HepG2 (cell line): Measurements from ENCODE around the gene VKORC1. TPM values are rescaled to one million over a fixed set of nuclear protein-coding genes. Genes with fewer than 3 reads are reported as not detected.

Source experiments
- ARNT ChIP-seq: fragments of 450-650 bp; IDR thresholded peaks from 2 replicates; pipeline ENCODE4 v1.6.1; 2017
- BATF2 ChIP-seq: sonication (generic); formaldehyde crosslinking; IDR thresholded peaks from 2 replicates; pipeline ENCODE4 v1.8.0; 2022; ENCODE audit warnings: mild to moderate bottlenecking, missing genetic modification reagents, moderate library complexity
- CBX1 ChIP-seq: IDR thresholded peaks from one replicate; pipeline ENCODE4 v1.6.1; 2016; ENCODE audit warnings: antibody characterized with exemption, low read depth
- CHD2 ChIP-seq: IDR thresholded peaks from 2 replicates; pipeline ENCODE4 v1.6.1; 2011; ENCODE audit warnings: low read depth, low read length, improper control_type of control experiment
- CSRNP1 ChIP-seq: sonication (generic); formaldehyde crosslinking; IDR thresholded peaks from 2 replicates; pipeline ENCODE4 v1.8.1; 2023; ENCODE audit warnings: mild to moderate bottlenecking, missing genetic modification reagents
- EP300 ChIP-seq, 3 experiments: sonication (generic) in 1 of 3; formaldehyde crosslinking in 1 of 3; IDR thresholded peaks; 2 replicates each; pipeline versions ENCODE4 v1.5.1 to v1.6.1; 2011 to 2020; ENCODE audit warnings: low read depth in 2 of 3, low read length in 2 of 3, borderline replicate concordance in 1 of 3, improper control_type of control experiment in 1 of 3, mild to moderate bottlenecking in 1 of 3, missing genetic modification reagents in 1 of 3, moderate library complexity in 1 of 3
- FOXJ3 ChIP-seq: sonication (generic); formaldehyde crosslinking; IDR thresholded peaks from 2 replicates; pipeline ENCODE4 v1.4.0; 2020; ENCODE audit warnings: missing genetic modification reagents, mild to moderate bottlenecking, borderline replicate concordance
- HNF4G ChIP-seq, 2 experiments: sonication (generic) in 1 of 2; formaldehyde crosslinking in 1 of 2; IDR thresholded peaks; 2 replicates each; pipeline versions ENCODE4 v1.4.0 to v1.6.1; 2011 to 2020; ENCODE audit warnings: borderline replicate concordance in 2 of 2, low read depth in 2 of 2, mild to moderate bottlenecking in 2 of 2, low read length in 1 of 2, missing genetic modification reagents in 1 of 2, moderate library complexity in 1 of 2
- LBX2 ChIP-seq: sonication (generic); formaldehyde crosslinking; IDR thresholded peaks from 2 replicates; pipeline ENCODE4 v1.5.0; 2020; ENCODE audit warnings: missing genetic modification reagents, mild to moderate bottlenecking, borderline replicate concordance
- NFYB ChIP-seq: sonication (generic); formaldehyde crosslinking; IDR thresholded peaks from 2 replicates; pipeline ENCODE4 v1.4.0; 2020; ENCODE audit warnings: missing genetic modification reagents
- PAX8 ChIP-seq: sonication (generic); formaldehyde crosslinking; IDR thresholded peaks from 2 replicates; pipeline ENCODE4 v1.8.0; 2022; ENCODE audit warnings: mild to moderate bottlenecking, missing genetic modification reagents, borderline replicate concordance
- RFX5 ChIP-seq: IDR thresholded peaks from 2 replicates; pipeline ENCODE4 v1.6.1; 2011; ENCODE audit warnings: low read depth, low read length, improper control_type of control experiment
- RORA ChIP-seq: sonication (generic); formaldehyde crosslinking; IDR thresholded peaks from 2 replicates; pipeline ENCODE4 v1.5.0; 2020; ENCODE audit warnings: mild to moderate bottlenecking, missing genetic modification reagents, moderate library complexity
- SALL1 ChIP-seq: sonication (generic); formaldehyde crosslinking; IDR thresholded peaks from 2 replicates; pipeline ENCODE4 v1.8.0; 2022; ENCODE audit warnings: mild to moderate bottlenecking, missing genetic modification reagents
- TCF7 ChIP-seq: sonication (generic); IDR thresholded peaks from 2 replicates; pipeline ENCODE4 v1.6.1; 2016; ENCODE audit warnings: antibody characterized with exemption, low read depth
- ZFAT ChIP-seq: sonication (generic); formaldehyde crosslinking; conservative IDR thresholded peaks from 2 replicates; pipeline ENCODE4 v1.8.1; 2023; ENCODE audit warnings: missing genetic modification reagents, inconsistent platforms
- ZNF17 ChIP-seq: sonication (generic); formaldehyde crosslinking; IDR thresholded peaks from 2 replicates; pipeline ENCODE4 v1.5.0; 2020; ENCODE audit warnings: mild to moderate bottlenecking, missing genetic modification reagents
- ZNF24 ChIP-seq: fragments of 450-650 bp; IDR thresholded peaks from 2 replicates; pipeline ENCODE4 v1.6.1; 2017; ENCODE audit warnings: antibody characterized with exemption, mild to moderate bottlenecking
- ZNF350 ChIP-seq: sonication (generic); formaldehyde crosslinking; IDR thresholded peaks from 2 replicates; pipeline ENCODE4 v1.4.0; 2020; ENCODE audit warnings: mild to moderate bottlenecking, low read depth, missing genetic modification reagents, borderline replicate concordance
- ZNF503 ChIP-seq: sonication (generic); formaldehyde crosslinking; IDR thresholded peaks from 2 replicates; pipeline ENCODE4 v1.4.0; 2020; ENCODE audit warnings: missing genetic modification reagents
- ZNF510 ChIP-seq: sonication (generic); formaldehyde crosslinking; IDR thresholded peaks from 2 replicates; pipeline ENCODE4 v1.4.0; 2020; ENCODE audit warnings: low read depth, mild to moderate bottlenecking, missing genetic modification reagents
- ZNF563 ChIP-seq: sonication (generic); formaldehyde crosslinking; IDR thresholded peaks from 2 replicates; pipeline ENCODE4 v1.8.0; 2022; ENCODE audit warnings: mild to moderate bottlenecking, moderate library complexity, missing genetic modification reagents
- ZSCAN5A ChIP-seq: sonication (generic); formaldehyde crosslinking; IDR thresholded peaks from 2 replicates; pipeline ENCODE4 v1.8.0; 2022; ENCODE audit warnings: mild to moderate bottlenecking, missing genetic modification reagents, borderline replicate concordance
- polyA plus RNA-seq, 8 experiments: library from polyadenylated mRNA; depleted of rRNA in 3 of 8; stranded (reverse) in 7 of 8; unstranded in 1 of 8; fragments of >200 nt; fragmentation: Illumina TruSeq in 4 of 8; extraction: Trizol in 4 of 8; gene quantifications; 2 replicates each; pipeline versions ENCODE4 v1.2.1 to v1.2.3, GENCODE V29; 2011 to 2016; ENCODE audit warnings: low read depth in 4 of 8, missing spikeins in 1 of 8, mixed read lengths in 1 of 8; ENCODE audit not compliant: insufficient read depth in 1 of 8
- total RNA-seq, 5 experiments: library from RNA; depleted of rRNA; stranded (reverse); fragments of >200 nt; fragmentation: Illumina TruSeq; extraction: Trizol; gene quantifications; 2 replicates each; pipeline ENCODE4 v1.2.3, GENCODE V29; 2016; ENCODE audit warnings: low read depth in 1 of 5

VKORC1 gene
- total and polyA plus RNA-seq, 2 of the 13 experiments (the other 11 are each of a cell fraction or from before 2014, with no cell fraction given) = 141 to 615 TPM

GRCh38 chr16:31094424-31095120 is at the start of gene VKORC1 (continued):
- TF ChIP-seq EP300 (IDR thresholded peaks at IDR 0.05; ENCODE audit: low read depth in 2 of 2, low read length in 2 of 2) (peak in 1 of 2 experiments; percentile 44; a peak in 1 of 4 replicates), EP300 (CRISPR knock-in tag; IDR thresholded peaks at IDR 0.05; ENCODE audit: borderline replicate concordance) (peak; percentile 51), NFYB (CRISPR knock-in tag) (peak; percentile 86), FOXJ3 (peak; percentile 53; the same call in 1 of the 2 replicates), ZNF510 (0 out of 2 replicates have a peak, but pooled peaks have one; percentile 22), ZNF503 (CRISPR knock-in tag) (peak; percentile 80), ZNF24 (no peak), ARNT (no peak), HNF4G (IDR thresholded peaks at IDR 0.05; ENCODE audit: borderline replicate concordance, low read depth, low read length) (no peak), HNF4G (CRISPR knock-in tag; IDR thresholded peaks at IDR 0.05; ENCODE audit: borderline replicate concordance, low read depth) (no peak), ZNF350 (peak; percentile 87), PAX8 (CRISPR knock-in tag) (no peak), CBX1 (no peak), ZFAT (CRISPR knock-in tag) (0 out of 2 replicates have a peak, but pooled peaks have one; percentile 62), TCF7 (no peak), CHD2 (peak; percentile 51; the same call in 1 of the 2 replicates), ZNF17 (CRISPR knock-in tag) (no peak), ZNF563 (peak; percentile 34; the same call in 1 of the 2 replicates), RORA (no peak), CSRNP1 (CRISPR knock-in tag) (peak; percentile 20; the same call in 1 of the 2 replicates), SALL1 (CRISPR knock-in tag) (peak; percentile 83; the same call in 1 of the 2 replicates), BATF2 (CRISPR knock-in tag) (peak; percentile 32; the same call in 1 of the 2 replicates), RFX5 (0 out of 2 replicates have a peak, but pooled peaks have one; percentile 34), LBX2 (0 out of 2 replicates have a peak, but pooled peaks have one; percentile 41), ZSCAN5A (CRISPR knock-in tag) (no peak)
